HG03159 (cell line): Measurements from ENCODE around the gene DLGAP1.

Source experiments
- ATAC-seq: cut with Tn5 transposase; IDR thresholded peaks from one replicate; pipeline ENCODE4 v1.9.1; 2021; ENCODE audit warnings: mild to moderate bottlenecking, moderate library complexity; ENCODE audit not compliant: unreplicated experiment

DLGAP1 gene

GRCh38 chr18:3466872-3467271 is 988.2 kb downstream of the DLGAP1 start:
- no peak for ATAC-seq

- no peak for ATAC-seq
Measured at GRCh38 chr18:3466045-3466444, 989.1 kb downstream of the DLGAP1 start.

GRCh38 chr18:3463051-3463450 is 992.1 kb downstream of the DLGAP1 start:
- ATAC-seq = no peak

GRCh38 chr18:3461704-3462103 is 993.4 kb downstream of the DLGAP1 start:
- ATAC-seq = no peak

- ATAC-seq = no peak
Measured at GRCh38 chr18:3460823-3461398, 994.2 kb downstream of the DLGAP1 start.

GRCh38 chr18:3458952-3459853 is 995.9 kb downstream of the DLGAP1 start:
- ATAC-seq = no peak

GRCh38 chr18:3458378-3458777 is 996.7 kb downstream of the DLGAP1 start:
- no peak for ATAC-seq

GRCh38 chr18:3457261-3457724 is 997.8 kb downstream of the DLGAP1 start:
- ATAC-seq = no peak

GRCh38 chr18:3456686-3457069 is 998.4 kb downstream of the DLGAP1 start:
- ATAC-seq = no peak

- no peak for ATAC-seq
Measured at GRCh38 chr18:3455907-3456685, 999.0 kb downstream of the DLGAP1 start.

GRCh38 chr18:3455090-3455635 is 999.9 kb downstream of the DLGAP1 start:
- no peak for ATAC-seq

- no peak for ATAC-seq
Measured at GRCh38 chr18:3454365-3455089, 1000.6 kb downstream of the DLGAP1 start.

- ATAC-seq = no peak
Measured at GRCh38 chr18:3453540-3454364, 1001.4 kb downstream of the DLGAP1 start.

GRCh38 chr18:3452750-3453539 is 1002.2 kb downstream of the DLGAP1 start:
- no peak for ATAC-seq

- ATAC-seq = no peak
Measured at GRCh38 chr18:3451989-3452749, 1002.9 kb downstream of the DLGAP1 start.

- no peak for ATAC-seq
Measured at GRCh38 chr18:3451183-3451988, 1003.7 kb downstream of the DLGAP1 start.

- no peak for ATAC-seq
Measured at GRCh38 chr18:3450799-3451182, 1004.3 kb downstream of the DLGAP1 start.
